ENCODE data around the gene RNF167. TPM values are rescaled to one million over a fixed set of nuclear protein-coding genes. Genes with fewer than 3 reads are reported as not detected.

The RNF167 gene
- total RNA-seq, 1 donor from 2014 or later: 53.3 TPM

DNA sequence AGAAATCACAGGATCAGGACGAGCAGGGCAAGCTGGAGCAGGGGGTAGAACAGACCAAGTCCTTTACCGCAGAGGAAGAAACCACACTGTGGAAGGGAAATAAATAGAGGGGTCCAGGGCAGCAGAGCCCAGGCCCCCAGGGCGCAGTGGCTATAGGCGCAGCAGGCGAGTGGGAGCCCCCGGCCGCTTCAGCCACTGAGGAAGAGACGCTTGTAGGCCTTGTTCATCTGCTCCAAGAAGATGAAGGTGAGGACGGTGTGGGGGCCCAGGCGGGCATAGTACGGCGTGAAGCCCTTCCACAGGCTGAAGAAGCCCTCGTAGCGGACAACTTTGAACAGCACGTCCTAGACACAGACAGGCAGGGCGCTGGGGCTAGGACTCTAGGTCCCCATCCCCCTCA, 2.5 kb upstream of the RNF167 start:
- DNase-seq (ENCODE audit: low read depth): no peak

- DNase-seq (ENCODE audit: low read depth): no peak
These were observed 2.0 kb upstream of the RNF167 start for GRCh38 chr17:4938069-4938491.

DNA sequence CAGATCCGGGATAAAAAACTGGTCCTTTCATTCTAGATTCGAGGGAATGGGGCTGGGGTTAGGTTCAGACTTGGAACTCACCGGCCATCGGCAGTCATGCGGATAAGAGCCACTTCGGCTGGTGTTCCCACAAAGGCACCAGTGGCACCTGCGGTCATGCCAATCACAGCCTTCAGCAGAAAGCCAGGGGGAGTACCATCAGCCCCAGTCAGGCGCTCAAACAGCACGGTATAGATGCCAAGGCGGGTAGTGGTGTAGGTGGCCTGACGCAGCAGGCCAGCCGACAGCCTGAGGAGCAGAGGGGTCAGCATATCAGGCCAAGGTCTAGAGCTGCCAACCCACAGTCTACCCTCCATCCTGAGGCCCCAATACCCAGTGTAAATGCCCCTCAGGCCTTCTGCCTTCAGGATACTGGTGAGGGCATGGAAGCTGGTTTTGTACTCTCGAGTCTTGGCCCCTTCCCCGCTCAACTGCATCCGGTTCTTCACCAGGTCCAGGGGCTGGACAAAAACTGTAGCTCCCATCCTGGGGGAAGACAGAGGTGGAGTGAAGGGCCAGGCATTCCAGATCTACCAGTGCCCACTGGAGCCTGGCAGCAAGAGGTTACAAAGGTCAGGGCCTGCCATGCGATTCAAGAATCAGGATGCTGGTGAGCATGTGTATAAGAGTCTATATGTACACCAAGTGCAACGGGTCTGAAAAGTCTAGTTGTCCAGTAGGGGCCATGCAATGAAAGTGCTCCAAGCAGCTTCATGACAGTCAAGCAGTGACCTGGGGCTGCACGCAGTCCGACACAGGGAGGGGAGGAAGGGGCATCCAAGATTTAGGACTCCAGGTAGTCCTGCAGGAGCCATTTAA, 1.2 kb upstream of the RNF167 start:
- DNase-seq (ENCODE audit: low read depth): no peak

DNA sequence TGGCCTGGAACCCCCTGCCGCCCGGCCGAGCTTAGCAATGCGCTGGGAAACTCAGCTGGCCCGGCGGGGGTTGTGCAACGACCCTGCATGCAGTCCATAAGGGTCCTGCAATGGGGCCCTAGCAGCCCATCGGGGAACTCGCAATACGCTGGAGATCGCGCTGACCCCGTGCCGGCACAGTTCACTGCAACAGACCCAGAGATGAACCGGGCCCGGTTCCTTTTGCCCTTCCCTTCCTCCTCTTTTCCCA, 597 bp upstream of the RNF167 start:
- DNase-seq (ENCODE audit: low read depth): no peak

- no peak for DNase-seq (ENCODE audit: low read depth)
These were observed 669 bp downstream of the RNF167 start for GRCh38 chr17:4940555-4941318.

DNA sequence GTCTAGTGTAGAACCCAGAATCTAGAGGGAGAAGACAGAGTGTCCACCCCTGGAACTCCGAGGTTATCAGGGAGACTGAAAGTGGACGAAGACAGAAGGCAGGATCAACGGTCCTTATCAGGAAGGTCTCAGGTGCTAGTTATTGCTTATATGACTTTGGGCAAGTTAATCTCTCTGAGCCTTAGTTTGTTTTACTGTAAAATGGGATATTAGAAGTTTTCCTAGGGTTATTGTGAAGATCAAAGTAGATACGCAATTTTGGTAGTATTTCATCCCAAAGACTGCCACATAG, 1.2 kb downstream of the RNF167 start:
- no peak for DNase-seq (ENCODE audit: low read depth)

DNA sequence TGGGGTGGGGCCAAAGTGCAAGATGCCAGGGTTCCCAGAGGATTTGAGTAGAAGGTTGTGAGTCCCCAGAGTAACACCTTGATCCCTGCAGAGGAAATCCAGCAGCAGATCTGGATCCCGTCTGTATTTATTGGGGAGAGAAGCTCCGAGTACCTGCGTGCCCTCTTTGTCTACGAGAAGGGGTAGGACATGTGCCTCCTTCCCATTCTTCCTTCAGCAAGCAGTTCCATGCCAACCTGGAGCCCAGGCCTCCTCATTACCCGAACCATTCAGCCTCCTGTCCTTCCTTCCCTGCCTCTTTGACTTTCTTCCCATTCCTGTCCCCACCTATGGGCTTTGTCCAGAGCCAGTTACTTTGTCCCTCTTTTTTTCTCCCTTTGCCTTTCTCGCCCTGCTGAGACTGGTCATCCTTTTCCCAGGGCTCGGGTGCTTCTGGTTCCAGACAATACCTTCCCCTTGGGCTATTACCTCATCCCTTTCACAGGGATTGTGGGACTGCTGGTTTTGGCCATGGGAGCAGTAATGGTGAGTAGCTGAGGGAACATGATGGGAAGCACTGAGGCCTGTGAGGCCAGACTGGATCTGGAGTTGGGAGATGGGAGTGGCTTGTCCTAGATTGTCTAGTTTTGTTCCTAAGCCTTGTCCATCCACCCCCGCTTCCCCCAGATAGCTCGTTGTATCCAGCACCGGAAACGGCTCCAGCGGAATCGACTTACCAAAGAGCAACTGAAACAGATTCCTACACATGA, 2.9 kb downstream of the RNF167 start:
- no peak for DNase-seq (ENCODE audit: low read depth)

- no peak for DNase-seq (ENCODE audit: low read depth)
These were observed 4.1 kb downstream of the RNF167 start for GRCh38 chr17:4944163-4944553.

DNA sequence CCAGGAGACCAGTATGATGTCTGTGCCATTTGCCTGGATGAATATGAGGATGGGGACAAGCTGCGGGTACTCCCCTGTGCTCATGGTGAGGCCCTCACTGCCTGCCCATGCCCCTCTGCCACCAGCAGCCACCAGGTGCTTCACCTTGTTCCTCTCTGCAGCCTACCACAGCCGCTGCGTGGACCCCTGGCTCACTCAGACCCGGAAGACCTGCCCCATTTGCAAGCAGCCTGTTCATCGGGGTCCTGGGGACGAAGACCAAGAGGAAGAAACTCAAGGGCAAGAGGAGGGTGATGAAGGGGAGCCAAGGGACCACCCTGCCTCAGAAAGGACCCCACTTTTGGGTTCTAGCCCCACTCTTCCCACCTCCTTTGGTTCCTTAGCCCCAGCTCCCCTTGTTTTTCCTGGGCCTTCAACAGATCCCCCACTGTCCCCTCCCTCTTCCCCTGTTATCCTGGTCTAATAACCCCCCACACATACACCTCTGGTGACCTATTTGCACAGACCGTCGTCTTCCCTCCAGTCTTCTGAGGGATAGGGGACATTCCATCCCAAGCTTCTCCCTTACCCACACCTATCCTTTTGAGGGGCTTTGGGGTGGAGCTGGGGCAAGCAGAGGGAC, 4.6 kb downstream of the RNF167 start:
- no peak for DNase-seq (ENCODE audit: low read depth)

DNA sequence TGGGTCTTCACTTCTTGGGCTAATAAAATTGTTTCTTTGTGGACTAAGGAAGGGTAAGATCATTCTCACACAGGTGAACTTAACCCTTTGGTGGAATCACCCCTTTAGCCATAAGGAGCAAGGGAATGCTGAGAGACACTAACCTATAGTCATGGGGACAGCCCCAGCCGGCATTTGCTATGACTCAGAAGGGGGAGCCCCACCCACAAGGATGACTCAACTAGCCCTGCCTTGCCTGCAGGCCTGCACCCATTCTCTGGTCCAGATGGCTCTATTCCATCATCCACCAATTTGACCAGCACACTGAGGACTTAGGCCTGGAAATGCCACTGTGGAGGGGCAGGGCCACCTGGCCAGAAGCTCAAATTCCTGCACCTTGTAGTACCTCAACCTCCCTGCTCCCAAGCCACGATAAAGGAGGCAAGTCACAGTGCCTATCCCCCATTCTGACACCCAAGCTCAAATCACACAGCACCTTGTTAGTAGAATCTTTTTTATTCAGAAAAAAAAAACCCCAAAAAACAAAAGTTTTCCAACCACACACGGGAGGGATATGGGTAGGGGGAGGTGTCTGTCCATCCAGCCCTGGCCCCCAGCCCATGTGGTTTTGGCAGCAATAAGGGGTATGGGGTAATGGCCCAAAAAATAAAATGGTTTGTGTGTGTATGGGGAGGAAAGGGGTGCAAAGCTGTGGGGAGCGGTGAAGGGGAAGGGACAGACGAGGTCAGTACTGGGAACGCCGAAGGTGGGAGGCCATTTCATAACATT, 5.3 kb downstream of the RNF167 start:
- DNase-seq (ENCODE audit: low read depth): peak; percentile 90

- peak; percentile 61 for DNase-seq (ENCODE audit: low read depth)
These were observed 5.8 kb downstream of the RNF167 start for GRCh38 chr17:4945944-4946280.

DNA sequence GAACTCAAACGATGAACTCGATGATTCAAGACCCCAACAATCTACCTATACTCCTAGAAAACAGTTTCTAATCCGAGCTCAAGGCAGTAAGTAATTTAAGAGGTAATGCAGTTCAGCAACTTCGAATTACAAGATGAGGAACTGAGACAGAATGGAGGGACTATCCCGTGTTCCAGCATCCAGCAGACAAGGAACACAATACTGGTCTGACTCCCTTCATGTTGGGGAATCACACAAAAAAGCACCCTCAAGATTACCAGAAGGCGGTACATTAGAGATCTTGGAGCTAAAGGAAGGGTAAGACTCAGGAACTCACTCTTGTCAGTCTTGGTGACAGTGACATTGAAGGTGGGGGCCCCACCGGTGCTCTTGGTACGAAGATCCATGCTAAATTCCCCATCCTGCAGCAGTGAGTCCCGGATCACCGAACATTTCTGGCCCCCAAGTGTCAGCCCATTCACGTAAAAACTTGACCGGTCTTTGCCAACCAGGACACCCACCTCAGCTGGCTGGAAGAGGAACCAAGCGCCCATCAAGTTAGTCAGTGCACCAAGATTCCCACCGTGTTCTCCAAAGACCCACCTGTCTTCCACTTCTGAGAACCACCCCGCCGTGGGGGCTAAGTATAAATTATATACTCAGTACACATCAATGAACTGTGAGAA, 6.4 kb downstream of the RNF167 start:
- no peak for DNase-seq (ENCODE audit: low read depth)

DNA sequence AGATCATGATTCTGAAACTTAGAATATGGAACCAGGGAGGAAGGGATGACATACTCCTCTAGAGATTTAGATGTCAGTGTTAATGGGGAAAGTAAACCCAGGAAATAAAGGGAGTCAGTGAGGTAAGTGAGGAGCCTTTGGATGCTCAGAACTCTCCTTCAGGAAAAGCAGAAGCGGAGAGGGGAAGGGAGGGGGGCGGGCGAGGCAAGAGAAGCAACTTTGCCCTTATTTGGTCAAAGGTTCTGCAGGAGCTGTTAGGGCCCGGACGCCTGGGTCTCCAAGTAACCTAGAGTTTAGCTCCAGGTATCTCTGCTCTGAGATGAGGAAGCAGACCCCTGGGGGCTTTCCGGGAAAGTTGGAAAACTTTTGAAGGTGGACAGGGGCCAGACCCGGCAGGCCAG, 6.9 kb downstream of the RNF167 start:
- DNase-seq (ENCODE audit: low read depth): peak; percentile 41

- DNase-seq (ENCODE audit: low read depth): peak; percentile 62
These were observed 7.5 kb downstream of the RNF167 start for GRCh38 chr17:4947411-4948165.

DNA sequence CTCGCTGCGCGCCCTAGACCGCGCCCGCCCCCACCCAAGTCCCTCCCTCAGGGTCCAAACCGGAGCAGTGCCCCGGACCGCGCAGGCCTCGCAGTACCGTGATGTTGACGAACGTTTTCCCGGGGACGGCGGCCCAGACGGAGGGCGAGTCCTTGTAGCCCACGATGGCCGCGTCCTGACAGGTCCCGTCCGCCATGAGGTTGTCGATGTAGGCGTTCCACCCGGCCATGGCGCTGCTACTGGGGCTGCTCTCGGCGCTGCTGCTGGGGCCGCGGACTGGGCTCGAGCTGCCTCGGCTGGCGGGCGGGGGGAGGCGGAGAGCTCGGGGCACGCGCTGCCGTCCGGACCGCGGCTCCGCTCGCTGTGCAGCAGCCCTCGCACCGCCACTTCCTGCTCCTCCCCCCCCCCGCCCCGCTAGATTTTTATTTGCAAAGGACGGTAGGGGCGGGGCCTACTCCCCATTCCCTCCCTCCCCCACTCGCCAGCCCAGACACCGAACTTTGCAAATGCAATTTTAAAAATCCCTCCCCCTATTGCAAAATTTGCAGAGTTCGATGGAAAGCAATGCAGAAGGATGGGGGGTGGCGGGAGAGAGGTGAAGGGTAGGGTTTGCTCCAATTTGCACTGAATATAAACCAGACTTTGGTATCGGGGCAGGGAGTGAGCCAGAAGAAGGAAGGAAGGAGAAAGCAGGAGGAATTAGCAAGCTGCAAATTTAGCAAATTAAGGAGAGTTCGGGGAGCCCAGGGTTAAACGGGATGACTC, 8.3 kb downstream of the RNF167 start, which contains the start of gene PFN1:
Gene PFN1, minus strand, starts transcription at position 365 of the 765 bp plus-strand sequence. Its CDS starts 136 bp downstream, at position 229.
- DNase-seq (ENCODE audit: low read depth): peak; percentile 89

DNA sequence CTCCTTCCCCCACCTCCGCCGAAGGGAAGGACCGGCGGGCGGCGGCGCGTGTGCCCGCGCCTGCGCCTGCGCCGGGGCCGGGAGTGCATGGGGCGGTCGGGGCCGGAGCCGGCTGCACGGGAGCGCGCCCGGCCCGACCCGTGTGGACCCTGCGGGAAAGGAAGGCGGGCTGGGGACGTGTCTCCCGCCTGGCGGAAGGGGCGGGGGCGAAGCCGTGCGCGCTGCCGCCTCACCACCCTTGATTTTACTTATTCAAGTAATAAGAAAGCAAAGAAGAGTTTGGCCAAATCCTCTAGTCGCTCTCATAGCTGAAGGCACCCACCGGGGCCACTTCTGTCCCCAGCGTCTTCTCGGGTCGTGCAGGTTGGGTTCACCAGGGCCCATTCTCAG, 8.9 kb downstream of the RNF167 start:
- peak; percentile 88 for DNase-seq (ENCODE audit: low read depth)

- peak; percentile 92 for DNase-seq (ENCODE audit: low read depth)
These were observed 9.4 kb downstream of the RNF167 start for GRCh38 chr17:4949321-4950074.

- DNase-seq (ENCODE audit: low read depth): peak; percentile 44
These were observed 10.1 kb downstream of the RNF167 start for GRCh38 chr17:4950075-4950745.
